GM12878 (cell line): ENCODE results near the gene COL6A3. TPM values are rescaled to one million over a fixed set of nuclear protein-coding genes. Genes with fewer than 3 reads are reported as not detected.

ENCODE experiments used
- ATAC-seq: fragments of 200-7000 bp; cut with Tn5 transposase; 3 replicates; pipeline ENCODE4 v1.9.1; 2020; ENCODE audit warnings: mild to moderate bottlenecking, moderate library complexity
- BruUV-seq: library from RNA; stranded (reverse); fragments of 400-500 nt; replicated peaks from 2 replicates; lab custom pipeline; 2021; lab: Mats Ljungman, UMichigan
- CTCF ChIA-PET: fragments of 300-600 bp; sonication (Branson Sonifier 250); formaldehyde crosslinking; extraction: SDS; loops from one replicate; lab custom pipeline; 2021; ENCODE audit warnings: inconsistent platforms; lab: Yijun Ruan, JAX
- POLR2A ChIA-PET: fragments of 350-600 bp; formaldehyde crosslinking; extraction: SDS; loops from one replicate; lab custom pipeline; 2021; ENCODE audit warnings: inconsistent platforms; lab: Charles Lee
- RAD21 ChIA-PET: fragments of 300-600 bp; sonication (Branson Sonifier 250); formaldehyde crosslinking; loops from one replicate; lab custom pipeline; 2023; ENCODE audit warnings: antibody characterized with exemption; ENCODE audit not compliant: unreplicated experiment; lab: Charles Lee
- SMC1A ChIA-PET: fragments of 300-600 bp; sonication (Branson Sonifier 250); formaldehyde crosslinking; loops from one replicate; lab custom pipeline; 2023; ENCODE audit not compliant: unreplicated experiment, uncharacterized antibody; lab: Charles Lee
- DNase-seq: peaks from one replicate; pipeline ENCODE4 v3.0.0-alpha.2; 2011; ENCODE audit warnings: low read depth, low spot score
- FAIRE-seq: peaks from 3 replicates; lab custom pipeline; 2011; peaks lifted over from hg19 to GRCh38; lab: Jason Lieb, UNC
- H2AFZ ChIP-seq: 2 replicates; pipeline ENCODE4 v1.6.0; 2011; ENCODE audit warnings: low read depth, low read length, control low read depth; ENCODE audit not compliant: control insufficient read depth
- H3K27ac ChIP-seq: 2 replicates; pipeline ENCODE4 v1.5.1; 2011; ENCODE audit warnings: control low read depth; ENCODE audit not compliant: control insufficient read depth, insufficient read depth
- H3K27me3 ChIP-seq, 2 experiments: replicated peaks in 1 of 2; 2 replicates each; pipeline versions ENCODE4 v1.6.0 to v1.6.1; 2011; ENCODE audit warnings: low read length in 1 of 2; ENCODE audit not compliant: control insufficient read depth in 2 of 2, insufficient read depth in 2 of 2
- H3K36me3 ChIP-seq, 2 experiments: 2 replicates each; pipeline ENCODE4 v1.5.1; 2011; ENCODE audit warnings: low read length in 1 of 2; ENCODE audit not compliant: control insufficient read depth in 2 of 2, insufficient read depth in 2 of 2
- H3K4me1 ChIP-seq: 2 replicates; pipeline ENCODE4 v1.6.1; 2011; ENCODE audit warnings: mild to moderate bottlenecking, low read length, moderate library complexity, mixed read lengths; ENCODE audit not compliant: control insufficient read depth, insufficient read depth
- H3K4me2 ChIP-seq: 2 replicates; pipeline ENCODE4 v1.6.0; 2011; ENCODE audit warnings: control low read depth; ENCODE audit not compliant: control insufficient read depth, insufficient read depth
- H3K4me3 ChIP-seq: fragments of 200-600 bp; sonication (generic); 2 replicates; pipeline ENCODE4 v1.5.1; 2016
- H3K79me2 ChIP-seq: 2 replicates; pipeline ENCODE4 v1.6.0; 2011; ENCODE audit warnings: low read length; ENCODE audit not compliant: control insufficient read depth, insufficient read depth
- H3K9ac ChIP-seq: 2 replicates; pipeline ENCODE4 v1.8.0; 2011; ENCODE audit warnings: low read length, control low read depth, mixed read lengths; ENCODE audit not compliant: control insufficient read depth, insufficient read depth
- H3K9me3 ChIP-seq: replicated peaks from 3 replicates; pipeline ENCODE4 v1.5.1; 2011; ENCODE audit warnings: mild to moderate bottlenecking, low read length; ENCODE audit not compliant: control insufficient read depth, insufficient read depth
- H4K20me1 ChIP-seq: 2 replicates; pipeline ENCODE4 v1.6.0; 2011; ENCODE audit not compliant: control insufficient read depth, insufficient read depth
- BCL3 ChIP-seq: IDR thresholded peaks from 2 replicates; pipeline ENCODE4 v1.6.1; 2011; ENCODE audit warnings: borderline replicate concordance, low read depth, mild to moderate bottlenecking, moderate library complexity, low read length; ENCODE audit not compliant: insufficient read depth, poor library complexity, severe bottlenecking
- BHLHE40 ChIP-seq, 2 experiments: fragments of 450-650 bp in 1 of 2; IDR thresholded peaks; 2 replicates each; pipeline ENCODE4 v1.6.1; 2011 to 2017; ENCODE audit warnings: low read depth in 2 of 2, borderline replicate concordance in 1 of 2, improper control_type of control experiment in 1 of 2, low read length in 1 of 2, mild to moderate bottlenecking in 1 of 2
- JUND ChIP-seq: IDR thresholded peaks from 2 replicates; pipeline ENCODE4 v1.6.1; 2012; ENCODE audit warnings: low read depth, mild to moderate bottlenecking, low read length, improper control_type of control experiment, moderate library complexity
- MXI1 ChIP-seq: fragments of 150-350 bp; IDR thresholded peaks from 2 replicates; pipeline ENCODE4 v1.6.1; 2011; ENCODE audit warnings: low read depth, mild to moderate bottlenecking, inconsistent platforms, low read length, improper control_type of control experiment
- PML ChIP-seq: IDR thresholded peaks from 2 replicates; pipeline ENCODE4 v1.6.1; 2012; ENCODE audit warnings: low read length, inconsistent platforms
- SKIL ChIP-seq: fragments of 450-650 bp; IDR thresholded peaks from 2 replicates; pipeline ENCODE4 v1.6.1; 2017; ENCODE audit warnings: mild to moderate bottlenecking, low read depth, inconsistent platforms; ENCODE audit not compliant: poor library complexity, severe bottlenecking
- USF1 ChIP-seq: IDR thresholded peaks from 2 replicates; pipeline ENCODE4 v1.6.1; 2011; ENCODE audit warnings: borderline replicate concordance, low read depth, mild to moderate bottlenecking, moderate library complexity, mixed read lengths, low read length; ENCODE audit not compliant: insufficient read depth; ENCODE audit errors: extremely low read length
- WRNIP1 ChIP-seq: IDR thresholded peaks from 2 replicates; pipeline ENCODE4 v1.6.1; 2011; ENCODE audit warnings: low read depth, low read length, improper control_type of control experiment, borderline replicate concordance
- YY1 ChIP-seq: IDR thresholded peaks from 2 replicates; pipeline ENCODE4 v1.6.1; 2011; ENCODE audit warnings: low read depth, mild to moderate bottlenecking, low read length
- ZBED1 ChIP-seq: IDR thresholded peaks from 2 replicates; pipeline ENCODE4 v1.6.1; 2016; ENCODE audit warnings: borderline replicate concordance
- WGBS: methylation state at CpG from one replicate; pipeline ENCODE4 v1.1.6; 2016; ENCODE audit warnings: low lambda C conversion rate; ENCODE audit not compliant: insufficient replicate concordance, insufficient coverage; ENCODE audit errors: missing lambda C conversion rate; 5-methylcytosine and 5-hydroxymethylcytosine counted together
- in situ Hi-C: fragments of 300-500 bp; cut with MboI; formaldehyde crosslinking; loops from 9 replicates; pipeline ENCODE4 v1.14.3; 2018; ENCODE audit warnings: mixed read lengths
- intact Hi-C: fragments of 100-400 bp; cut with micrococcal nuclease; formaldehyde crosslinking; loops from one replicate; pipeline ENCODE4 v1.14.2; 2022; ENCODE audit not compliant: unreplicated experiment
- polyA plus RNA-seq, 11 experiments: library from polyadenylated mRNA; depleted of rRNA in 4 of 11; unstranded in 6 of 11; stranded (reverse) in 5 of 11; fragments of >200 nt; fragmentation: Nextera tagmentation in 4 of 11; fragmentation: Illumina TruSeq in 1 of 11; extraction: Ambion mirVana in 4 of 11; extraction: Trizol in 1 of 11; gene quantifications; 1 replicate in 1 of 11; 2 replicates in 10 of 11; pipeline versions ENCODE4 v1.2.1 to v1.2.3, GENCODE V29; 2011 to 2016; ENCODE audit warnings: inconsistent platforms in 2 of 11, missing spikeins in 2 of 11, low read depth in 1 of 11
- total RNA-seq, 4 experiments: library from RNA; depleted of rRNA in 3 of 4; stranded (reverse); fragments of >200 nt in 3 of 4; fragmentation: Illumina TruSeq in 1 of 4; extraction: Trizol in 1 of 4; gene quantifications; 2 replicates each; pipeline versions ENCODE4 v1.2.1 to v1.2.3, GENCODE V29; 2013 to 2021
- TF ChIP-seq, protein P1 (sequence below): fragments of 450-650 bp; IDR thresholded peaks from 2 replicates; pipeline ENCODE4 v1.6.1; 2017; ENCODE audit warnings: low read depth, mild to moderate bottlenecking, moderate library complexity

Gene COL6A3
- total and polyA plus RNA-seq, 10 of the 15 experiments (the other 5 are each of a cell fraction or from before 2014, with no cell fraction given) = 0.01 to 0.51 (median 0.09) TPM; not detected in 4

GRCh38 chr2:237280229-237280628 is 133.7 kb downstream of the COL6A3 start (continued):
- TF ChIP-seq SKIL (no peak), BHLHE40 (IDR thresholded peaks at IDR 0.05; ENCODE audit: borderline replicate concordance in 1 of 2, low read depth in 2 of 2, low read length in 1 of 2) (no peak), ZBED1 (no peak)
- TF ChIP-seq, protein P1, sequence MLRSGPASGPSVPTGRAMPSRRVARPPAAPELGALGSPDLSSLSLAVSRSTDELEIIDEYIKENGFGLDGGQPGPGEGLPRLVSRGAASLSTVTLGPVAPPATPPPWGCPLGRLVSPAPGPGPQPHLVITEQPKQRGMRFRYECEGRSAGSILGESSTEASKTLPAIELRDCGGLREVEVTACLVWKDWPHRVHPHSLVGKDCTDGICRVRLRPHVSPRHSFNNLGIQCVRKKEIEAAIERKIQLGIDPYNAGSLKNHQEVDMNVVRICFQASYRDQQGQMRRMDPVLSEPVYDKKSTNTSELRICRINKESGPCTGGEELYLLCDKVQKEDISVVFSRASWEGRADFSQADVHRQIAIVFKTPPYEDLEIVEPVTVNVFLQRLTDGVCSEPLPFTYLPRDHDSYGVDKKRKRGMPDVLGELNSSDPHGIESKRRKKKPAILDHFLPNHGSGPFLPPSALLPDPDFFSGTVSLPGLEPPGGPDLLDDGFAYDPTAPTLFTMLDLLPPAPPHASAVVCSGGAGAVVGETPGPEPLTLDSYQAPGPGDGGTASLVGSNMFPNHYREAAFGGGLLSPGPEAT = no peak

- no peaks in the 10 kb centered on the region; a peak in 1 of 4 replicates for H3K27me3 ChIP-seq
- DNase-seq = no peak
- H2AFZ ChIP-seq = no peak overlapping the region
- RAD21 ChIA-PET = no interaction called here
- H3K4me1 ChIP-seq = no peaks in the 10 kb centered on the region
- no peak overlapping the region for H3K9ac ChIP-seq
- in situ Hi-C loops = no loop called here
- SMC1A ChIA-PET = no interaction called here
- H3K9me3 ChIP-seq = no peaks in the 10 kb centered on the region
- no peaks in the 10 kb centered on the region for H3K79me2 ChIP-seq
- no peaks in the 10 kb centered on the region; the same call in 1 of the 2 replicates for H4K20me1 ChIP-seq
- H3K36me3 ChIP-seq = no peaks in the 10 kb centered on the region
- intact Hi-C loops = no loop called here
- POLR2A ChIA-PET = no interaction called here
- no peak overlapping the region for H3K27ac ChIP-seq
- no peak overlapping the region for H3K4me2 ChIP-seq
- WGBS = 26% methylated on average over 9 of the region's 9 CpGs
- no peak for ATAC-seq
- no peak for FAIRE-seq
- no peak overlapping the region for H3K4me3 ChIP-seq
- BruUV-seq = no TSS peak
- CTCF ChIA-PET = no interaction called here
- TF ChIP-seq WRNIP1 = no peak
- TF ChIP-seq BCL3 = no peak
- no peak for TF ChIP-seq JUND
- TF ChIP-seq USF1 = no peak
- TF ChIP-seq PML = no peak
- no peak for TF ChIP-seq YY1
- no peak for TF ChIP-seq MXI1
These were observed 134.8 kb downstream of the COL6A3 start for GRCh38 chr2:237279012-237279768.
